ENCODE results near the gene NDST3. TPM values are rescaled to one million over a fixed set of nuclear protein-coding genes. Genes with fewer than 3 reads are reported as not detected.
"Not testable (repeated sequence)": the region's sequence is repeated elsewhere in the genome, so short reads cannot be mapped to it uniquely, and the experiment has no call there.

NDST3 gene
- total RNA-seq, 1 donor from 2014 or later = not detected

DNA sequence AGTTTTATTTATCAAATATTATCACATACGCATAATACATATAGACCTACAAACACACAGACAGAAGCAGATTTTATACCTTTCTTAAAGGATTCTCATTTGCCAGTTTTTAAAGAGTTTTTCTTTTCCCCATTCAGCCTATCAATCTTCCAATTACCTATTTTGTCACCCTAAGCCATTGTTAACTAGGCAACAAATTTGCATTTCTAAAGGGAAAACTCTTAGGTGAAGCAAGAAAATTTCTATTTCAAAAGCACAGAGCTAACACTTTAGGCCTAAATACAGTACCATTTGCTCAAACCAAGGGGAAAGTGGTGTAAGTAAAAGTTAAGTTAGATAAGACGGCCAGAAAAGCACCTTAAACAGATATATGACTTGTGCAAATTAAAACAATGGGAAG lies 156.6 kb downstream of the NDST3 start:
- ATAC-seq = no peak

GRCh38 chr4:118193421-118193820 lies 159.1 kb downstream of the NDST3 start:
- ATAC-seq = no peak

DNA sequence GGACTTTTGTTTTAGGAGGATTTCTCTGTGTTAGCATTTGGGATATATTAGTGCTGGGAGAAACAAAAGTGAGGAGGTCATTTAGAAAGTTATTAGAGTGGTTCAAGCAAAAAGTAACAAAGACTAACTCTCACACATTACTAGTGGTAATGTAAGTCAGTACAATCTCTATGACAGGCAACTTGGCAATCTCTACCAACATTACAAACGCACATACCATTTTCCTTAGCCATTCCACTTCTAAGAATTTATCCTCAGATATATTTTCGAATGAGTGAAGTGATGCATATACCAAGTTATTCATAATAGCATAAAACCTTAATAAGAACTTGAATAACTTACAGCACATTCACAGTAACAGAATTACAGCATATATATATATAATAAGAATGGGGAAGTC lies 172.3 kb downstream of the NDST3 start:
- ATAC-seq = no peak

DNA sequence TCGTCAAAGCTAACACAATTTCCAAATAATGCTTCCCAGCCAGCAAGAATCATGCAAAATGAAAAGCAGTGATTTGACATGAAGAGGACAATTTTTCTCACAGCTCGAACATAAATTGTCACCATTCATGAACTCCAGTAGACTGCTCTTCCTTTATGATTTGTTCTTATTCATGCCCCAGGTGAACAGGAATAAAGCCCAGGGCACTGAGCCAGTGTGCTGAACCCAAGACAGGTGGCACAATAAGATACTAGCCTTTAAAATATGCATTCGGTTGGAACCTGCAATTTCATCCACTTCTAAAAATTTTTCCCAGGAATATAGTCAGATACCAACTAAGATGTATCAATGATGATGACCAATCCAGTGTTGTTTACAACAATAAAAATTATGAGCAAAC lies 178.8 kb downstream of the NDST3 start:
- no peak for ATAC-seq

DNA sequence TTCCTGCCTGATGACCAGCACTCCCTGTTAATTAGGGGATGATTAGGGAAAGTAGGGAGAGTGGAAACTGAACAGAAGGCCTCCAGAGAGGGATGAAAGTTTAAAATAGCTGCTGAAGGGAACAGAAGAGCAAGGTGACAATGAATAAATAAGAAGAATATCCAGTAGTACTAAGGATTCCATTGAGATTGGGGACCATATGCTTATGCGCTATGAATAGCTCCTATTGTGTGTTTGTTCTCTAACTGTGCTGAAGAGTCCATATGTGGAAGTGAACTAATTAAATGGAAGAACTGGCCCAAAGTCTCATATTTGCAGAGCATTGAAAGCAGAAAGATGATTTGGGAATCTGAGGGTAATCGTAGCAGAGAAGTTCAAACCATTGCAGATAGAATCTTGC lies 181.5 kb downstream of the NDST3 start:
- ATAC-seq = no peak

DNA sequence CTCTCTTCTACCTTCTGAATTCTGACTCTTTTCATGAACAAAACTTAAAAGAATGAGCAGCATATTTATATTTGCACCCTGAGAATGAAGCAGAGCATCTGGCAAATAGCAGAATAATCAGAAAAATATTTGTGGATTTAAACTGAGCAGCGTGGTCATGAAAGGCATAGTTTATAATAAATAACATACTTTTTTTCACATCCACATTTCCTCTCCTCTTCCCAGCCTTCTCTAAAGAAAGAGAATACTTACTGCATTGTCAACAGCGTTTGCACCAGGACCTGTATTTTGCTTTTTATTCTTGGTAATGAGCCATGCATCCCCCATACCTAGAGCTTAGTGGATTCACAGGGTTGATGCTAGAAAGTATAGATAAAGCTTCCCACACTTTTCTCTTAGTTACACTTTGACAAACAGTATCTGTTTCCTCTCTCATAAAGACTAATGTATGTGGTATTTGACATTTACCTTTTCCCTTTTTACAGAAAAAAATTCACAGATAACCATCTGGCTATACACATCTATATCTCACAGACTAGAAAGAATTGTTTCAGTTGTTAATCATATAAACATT lies 187.0 kb downstream of the NDST3 start:
- ATAC-seq = no peak

DNA sequence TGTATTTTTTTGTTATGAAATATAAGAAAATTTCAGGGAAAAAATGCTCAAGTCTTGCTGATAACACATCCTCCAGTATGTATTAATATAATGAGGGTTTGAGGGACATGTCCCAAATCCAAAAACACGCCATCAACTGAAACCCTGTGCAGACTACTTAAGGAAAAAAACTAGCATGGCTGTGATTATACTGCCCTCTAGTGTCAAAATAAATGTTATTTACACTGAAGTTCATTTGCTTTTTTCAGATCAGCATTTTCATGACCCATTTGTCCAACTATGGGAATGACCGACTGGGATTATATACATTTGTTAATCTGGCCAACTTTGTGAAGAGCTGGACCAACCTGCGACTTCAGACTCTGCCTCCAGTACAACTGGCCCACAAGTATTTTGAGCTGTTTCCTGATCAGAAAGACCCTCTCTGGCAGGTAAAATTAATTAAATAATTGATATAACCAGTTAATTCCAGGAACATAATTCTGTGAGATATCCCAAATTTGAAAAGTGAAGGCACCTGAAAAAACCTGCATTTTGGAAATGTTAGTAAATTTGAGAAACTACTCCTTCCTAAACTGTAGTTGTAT lies 190.1 kb downstream of the NDST3 start:
- ATAC-seq = peak; percentile 44

- ATAC-seq = no peak
These were observed 191.2 kb downstream of the NDST3 start for GRCh38 chr4:118225511-118225910.

DNA sequence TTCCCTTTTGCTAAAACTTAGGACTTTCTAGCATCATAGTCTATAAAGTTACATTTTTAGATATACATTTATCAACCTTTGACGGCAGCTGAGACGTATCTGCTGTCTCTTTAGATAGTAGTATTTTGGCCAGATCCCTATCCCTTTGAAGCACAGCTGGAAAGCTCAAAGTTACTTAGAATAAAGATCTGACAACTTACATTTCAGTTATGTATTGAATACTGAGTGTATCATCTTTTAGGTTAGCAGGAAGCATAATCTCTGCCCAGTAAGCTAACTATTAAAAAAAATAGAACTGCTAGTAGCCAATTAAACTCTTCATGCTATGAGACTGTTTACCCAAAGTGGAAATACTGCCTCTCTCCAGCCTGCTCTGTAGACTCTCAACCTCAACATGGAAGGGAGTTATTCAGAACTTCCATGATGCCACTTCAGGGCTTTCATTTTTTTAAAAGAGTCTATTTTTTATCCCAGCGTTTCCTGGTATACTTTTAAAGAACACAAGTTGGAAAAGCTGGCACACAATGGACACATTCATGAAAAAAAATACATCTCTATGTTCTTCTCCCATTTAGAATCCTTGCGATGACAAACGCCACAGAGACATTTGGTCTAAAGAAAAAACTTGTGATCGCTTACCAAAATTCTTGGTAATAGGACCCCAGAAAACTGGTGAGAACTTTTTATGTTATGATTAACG lies 192.2 kb downstream of the NDST3 start:
- no peak for ATAC-seq

DNA sequence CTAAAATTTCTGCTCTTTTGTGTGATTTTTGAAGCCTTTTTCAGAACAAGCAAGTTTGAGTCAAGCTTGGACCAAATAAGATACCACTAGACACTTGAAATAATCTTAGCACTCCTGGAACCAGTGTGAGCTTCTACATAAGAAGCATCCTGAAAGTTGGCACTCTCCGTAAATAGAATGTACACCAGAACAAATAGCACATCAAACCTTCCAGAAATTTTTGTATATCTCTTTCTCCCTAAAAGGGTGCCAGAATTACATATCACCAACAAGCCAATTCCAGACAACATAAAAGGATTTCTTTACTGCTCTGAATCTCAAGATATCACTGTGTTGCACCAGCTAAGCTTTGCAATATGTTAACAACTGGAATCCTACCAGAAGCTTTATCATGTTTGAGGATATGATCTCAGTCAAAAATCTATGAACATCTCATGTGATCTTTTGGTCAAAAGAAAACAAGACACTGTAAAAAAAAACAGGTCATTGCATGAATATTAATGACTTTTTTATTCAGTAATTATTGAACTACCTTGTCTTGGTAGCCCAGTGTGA lies 201.4 kb downstream of the NDST3 start:
- ATAC-seq = no peak

- ATAC-seq = no peak
These were observed 203.2 kb downstream of the NDST3 start for GRCh38 chr4:118237531-118237930.

- ATAC-seq = no peak
These were observed 215.6 kb downstream of the NDST3 start for GRCh38 chr4:118249890-118250289.

- no peak for ATAC-seq
These were observed 220.1 kb downstream of the NDST3 start for GRCh38 chr4:118254368-118254767.

GRCh38 chr4:118259111-118259510 lies 224.8 kb downstream of the NDST3 start:
- no peak for ATAC-seq

- ATAC-seq = no peak
These were observed 226.0 kb downstream of the NDST3 start for GRCh38 chr4:118260309-118260708.

DNA sequence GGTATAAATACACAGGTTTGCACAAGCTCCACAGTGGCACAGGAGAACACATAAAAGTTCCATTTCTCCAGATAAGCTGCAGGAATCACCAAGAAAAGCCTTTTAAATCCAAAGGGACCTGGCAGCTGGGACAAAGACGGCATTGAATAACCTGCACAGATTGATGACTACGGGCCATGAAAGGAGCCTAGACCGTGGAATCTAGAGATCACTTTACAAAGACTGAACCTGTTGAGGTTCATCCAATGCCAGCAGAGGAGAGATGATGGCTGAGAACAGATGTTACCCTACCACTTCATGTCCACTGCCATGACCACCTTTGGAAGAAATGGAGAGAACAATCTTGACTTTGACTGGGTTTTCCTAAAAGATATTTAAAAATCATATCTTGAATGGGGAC lies 229.8 kb downstream of the NDST3 start:
- no peak for ATAC-seq

DNA sequence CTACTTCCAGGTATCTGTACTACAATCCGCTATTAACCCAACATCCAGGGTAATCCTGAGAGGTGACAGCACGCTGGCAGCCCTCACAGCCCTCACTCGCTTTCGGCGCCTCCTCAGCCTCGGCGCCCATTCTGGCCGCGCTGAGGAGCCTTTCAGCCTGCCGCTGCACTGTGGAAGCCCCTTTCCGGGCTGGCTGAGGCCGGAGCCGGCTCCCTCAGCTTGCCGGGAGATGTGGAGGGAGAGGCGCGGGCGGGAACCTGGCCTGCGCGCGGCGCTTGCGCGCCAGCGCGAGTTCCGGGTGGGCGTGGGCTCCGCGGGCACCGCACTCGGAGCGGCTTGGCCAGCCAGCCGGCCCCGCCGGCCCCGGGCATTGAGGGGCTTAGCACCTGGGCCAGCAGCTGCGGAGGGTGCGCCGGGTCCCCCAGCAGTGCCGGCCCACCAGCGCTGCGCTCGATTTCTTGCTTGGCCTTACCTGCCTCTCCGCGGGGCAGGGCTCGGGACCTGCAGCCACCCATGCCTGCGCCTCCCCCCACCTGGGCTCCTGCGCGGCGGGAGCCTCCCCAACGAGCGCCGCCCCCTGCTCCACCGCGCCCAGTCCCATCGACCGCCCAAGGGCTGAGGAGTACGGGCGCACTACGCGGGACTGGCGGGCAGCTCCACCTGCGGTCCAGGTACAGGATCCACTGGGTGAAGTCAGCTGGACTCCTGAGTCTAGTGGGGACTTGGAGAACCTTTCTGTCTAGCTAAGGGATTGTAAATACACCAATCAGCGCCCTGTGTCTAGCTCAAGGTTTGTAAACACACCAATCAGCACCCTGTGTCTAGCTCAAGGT lies 231.2 kb downstream of the NDST3 start:
- ATAC-seq = peak; percentile 59

DNA sequence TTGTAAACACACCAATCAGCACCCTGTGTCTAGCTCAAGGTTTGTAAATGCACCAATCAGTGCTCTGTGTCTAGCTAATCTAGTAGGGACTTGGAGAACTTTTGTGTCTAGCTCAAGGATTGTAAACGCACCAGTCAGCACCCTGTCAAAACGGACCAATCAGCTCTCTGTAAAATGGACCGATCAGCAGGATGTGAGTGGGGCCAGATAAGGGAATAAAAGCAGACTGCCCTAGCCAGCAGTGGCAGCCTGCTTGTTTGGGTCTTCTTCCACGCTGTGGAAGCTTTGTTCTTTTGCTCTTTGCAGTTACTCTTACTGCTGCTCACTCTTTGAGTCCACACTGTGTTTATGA lies 231.8 kb downstream of the NDST3 start:
- not testable (repeated sequence) for ATAC-seq

DNA sequence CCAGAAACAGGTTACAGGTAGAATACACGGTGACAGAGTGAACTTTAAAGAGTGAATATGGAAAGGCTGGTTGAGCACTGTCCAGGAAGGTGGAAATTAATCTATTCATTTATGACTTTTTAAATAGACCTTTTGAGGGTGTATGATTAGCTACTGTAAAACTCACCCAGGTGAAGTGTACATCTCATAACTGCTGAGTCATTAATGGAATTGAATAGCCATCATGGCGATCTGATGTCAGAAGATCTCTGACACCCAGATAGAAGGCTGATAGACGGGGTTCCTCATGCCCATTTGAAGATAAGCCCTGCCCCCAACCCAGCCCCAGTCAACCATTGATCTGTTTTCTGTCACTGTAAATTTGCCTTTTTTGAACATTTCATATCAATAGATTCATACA lies 234.5 kb downstream of the NDST3 start:
- no peak for ATAC-seq

DNA sequence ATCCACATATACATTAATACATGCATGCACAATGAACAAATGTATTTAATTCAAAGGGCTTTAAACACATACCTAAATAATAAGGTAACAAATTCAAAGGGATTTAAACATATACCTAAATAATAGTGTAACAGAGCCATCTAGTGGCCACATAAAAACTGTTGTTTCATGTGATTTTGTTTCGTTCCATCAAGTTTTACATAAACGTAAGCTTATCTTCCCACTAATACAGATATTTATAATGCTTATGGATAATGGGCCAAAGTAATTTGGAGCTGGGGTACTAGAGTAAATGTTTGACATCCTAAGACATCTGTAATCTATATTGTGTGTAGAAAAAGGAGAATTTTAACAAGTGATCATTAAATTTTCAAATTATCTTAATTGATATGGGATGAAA lies 236.2 kb downstream of the NDST3 start:
- ATAC-seq = no peak

DNA sequence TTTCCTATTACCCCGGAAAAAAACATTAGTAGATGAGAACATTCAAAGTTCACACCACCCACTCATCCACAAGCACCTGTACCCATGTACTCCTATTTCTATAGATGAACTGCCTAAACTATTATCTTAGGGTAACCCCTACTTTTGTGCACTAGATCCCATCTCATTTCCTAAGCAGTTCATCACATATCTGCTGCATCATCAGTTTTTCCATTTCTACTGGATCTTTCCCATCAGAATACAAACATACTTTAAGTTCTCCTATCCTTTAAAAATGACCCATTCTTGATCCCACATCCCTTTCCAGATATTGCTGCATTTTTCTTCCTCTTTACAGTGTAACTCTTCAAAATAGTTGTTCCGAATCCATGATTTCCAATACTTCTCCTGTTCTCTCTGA lies 237.5 kb downstream of the NDST3 start:
- ATAC-seq = no peak

DNA sequence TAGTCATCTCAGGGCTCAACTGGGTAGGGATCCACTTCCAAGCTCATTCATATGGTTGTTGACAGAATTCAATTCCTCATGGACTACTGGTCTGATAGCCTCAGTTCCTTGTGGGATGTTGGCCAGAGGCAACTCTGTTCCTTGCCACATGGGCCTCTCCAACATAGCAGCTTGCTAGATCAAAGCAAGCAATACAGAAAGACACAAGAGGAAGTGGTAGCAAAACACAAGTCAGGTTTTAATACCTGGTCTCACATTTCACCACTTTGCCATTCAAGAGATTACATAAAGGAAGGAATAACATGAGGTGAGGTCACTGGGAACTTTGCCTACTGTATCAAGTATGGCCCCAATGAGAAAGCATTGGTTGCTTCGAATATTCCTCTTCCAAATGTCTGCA lies 239.4 kb downstream of the NDST3 start:
- no peak for ATAC-seq

DNA sequence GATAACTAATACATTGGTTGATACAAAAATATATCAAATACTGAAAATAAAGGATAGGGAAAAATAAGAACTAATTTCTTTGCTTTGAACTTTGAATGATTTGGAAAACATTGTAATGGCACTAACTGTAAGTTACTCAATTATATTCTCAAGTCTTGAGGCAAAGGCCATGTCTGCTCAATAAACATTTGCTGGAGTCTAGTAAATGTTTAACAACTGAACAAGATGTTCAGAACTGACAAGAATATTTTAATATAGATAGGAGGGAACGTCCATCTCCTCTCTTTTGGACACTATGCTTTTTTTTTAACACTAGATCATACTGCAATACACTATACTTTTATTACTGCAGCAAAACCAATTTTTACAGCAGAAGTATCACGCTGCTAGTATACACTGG lies 242.3 kb downstream of the NDST3 start:
- no peak for ATAC-seq

Measured in esophagus mucosa (tissue), 1 donor.